NB4 (cell line): Measurements from ENCODE around the gene CSNK1D.

ENCODE experiments used
- CTCF ChIP-seq: IDR thresholded peaks from one replicate; pipeline ENCODE4 v1.5.1; 2012; ENCODE audit warnings: low read depth, low read length
- MAX ChIP-seq: IDR thresholded peaks from 2 replicates; pipeline ENCODE4 v1.6.1; 2011; ENCODE audit warnings: low read depth, low read length
- MYC ChIP-seq: IDR thresholded peaks from 2 replicates; pipeline ENCODE4 v1.6.1; 2011; ENCODE audit warnings: low read depth, low read length
- POLR2A ChIP-seq: IDR thresholded peaks from 2 replicates; pipeline ENCODE4 v1.6.1; 2011; ENCODE audit warnings: mild to moderate bottlenecking; ENCODE audit not compliant: insufficient read length; ENCODE audit errors: extremely low read depth

- no peak for TF ChIP-seq CTCF
- TF ChIP-seq MAX = no peak
- no peak for TF ChIP-seq POLR2A
- TF ChIP-seq MYC = no peak
Observed at GRCh38 chr17:82243648-82244412, 29.7 kb downstream of the CSNK1D start.
